OCI-LY1 (cell line): ENCODE data around the gene FUBP3.

Experiments used
- H2AFZ ChIP-seq: fragments of 200-600 bp; sonication (generic), shearing (Covaris generic); 2 replicates; pipeline ENCODE4 v1.6.0; 2014; ENCODE audit warnings: antibody characterized with exemption, mild to moderate bottlenecking, low read length
- H3F3A ChIP-seq: fragments of 200-600 bp; sonication (generic), shearing (Covaris generic); 2 replicates; pipeline ENCODE4 v1.6.0; 2014; ENCODE audit warnings: mild to moderate bottlenecking, antibody characterized with exemption, low read length, moderate library complexity; ENCODE audit not compliant: insufficient read depth
- H3K27ac ChIP-seq: fragments of 200-600 bp; sonication (generic); 2 replicates; pipeline ENCODE4 v1.5.1; 2014; ENCODE audit warnings: low read length, mixed run types, mild to moderate bottlenecking, low read depth; ENCODE audit not compliant: poor library complexity, severe bottlenecking
- H3K27me3 ChIP-seq: fragments of 200-600 bp; sonication (generic); 2 replicates; pipeline ENCODE4 v1.6.0; 2014; ENCODE audit warnings: antibody characterized with exemption, mild to moderate bottlenecking, low read length, moderate library complexity; ENCODE audit not compliant: insufficient read depth
- H3K36me3 ChIP-seq: fragments of 200-600 bp; sonication (generic); 2 replicates; pipeline ENCODE4 v1.6.1; 2014; ENCODE audit warnings: mild to moderate bottlenecking, antibody characterized with exemption, low read length, moderate library complexity, mixed read lengths; ENCODE audit not compliant: insufficient read depth
- H3K4me1 ChIP-seq: fragments of 200-600 bp; sonication (generic); 2 replicates; pipeline ENCODE4 v1.5.1; 2014; ENCODE audit warnings: mild to moderate bottlenecking, low read length, moderate library complexity; ENCODE audit not compliant: insufficient read depth, severe bottlenecking
- H3K4me2 ChIP-seq: fragments of 200-600 bp; sonication (generic), shearing (Covaris generic); 2 replicates; pipeline ENCODE4 v1.6.1; 2014; ENCODE audit warnings: low read length
- H3K4me3 ChIP-seq: fragments of 200-600 bp; sonication (generic); 2 replicates; pipeline ENCODE4 v1.5.1; 2014; ENCODE audit warnings: low read length, low read depth, mild to moderate bottlenecking, mixed read lengths; ENCODE audit not compliant: poor library complexity, severe bottlenecking
- H3K79me2 ChIP-seq: fragments of 200-600 bp; shearing (Covaris generic); 2 replicates; pipeline ENCODE4 v1.6.1; 2016; ENCODE audit warnings: mixed run types, low read length, mixed read lengths; ENCODE audit not compliant: insufficient read depth
- H3K9ac ChIP-seq: fragments of 200-600 bp; sonication (generic), shearing (Covaris generic); 2 replicates; pipeline ENCODE4 v1.6.1; 2014; ENCODE audit warnings: mild to moderate bottlenecking, low read length, mixed read lengths
- H3K9me2 ChIP-seq: fragments of 200-600 bp; sonication (generic), shearing (Covaris generic); 2 replicates; pipeline ENCODE4 v1.6.1; 2014; ENCODE audit warnings: low read depth, mild to moderate bottlenecking, low read length, mixed read lengths
- H3K9me3 ChIP-seq: fragments of 200-600 bp; shearing (Covaris generic); 2 replicates; pipeline ENCODE4 v1.6.1; 2014; ENCODE audit warnings: low read length, mixed read lengths
- H4K20me1 ChIP-seq: fragments of 200-600 bp; sonication (generic), shearing (Covaris generic); 2 replicates; pipeline ENCODE4 v1.6.0; 2016; ENCODE audit warnings: mild to moderate bottlenecking, low read length; ENCODE audit not compliant: insufficient read depth
- EZH2 ChIP-seq: fragments of 200-600 bp; sonication (generic), shearing (Covaris generic); IDR thresholded peaks from 2 replicates; pipeline ENCODE4 v1.8.0; 2017; ENCODE audit warnings: borderline replicate concordance, mixed run types, mild to moderate bottlenecking, antibody characterized with exemption, low read length, moderate library complexity, mixed read lengths
- TF ChIP-seq, protein P1 (sequence below): fragments of 200-600 bp; sonication (generic), shearing (Covaris generic); IDR thresholded peaks from 2 replicates; pipeline ENCODE4 v1.5.1; 2017; ENCODE audit warnings: mild to moderate bottlenecking, antibody characterized with exemption, low read length, moderate library complexity, mixed read lengths

The FUBP3 gene

GRCh38 chr9:130675396-130675795 lies 96.0 kb downstream of the FUBP3 start:
- H3K4me3 ChIP-seq: no peak overlapping the region
- no peaks in the 10 kb centered on the region for H3K9me3 ChIP-seq
- no peaks in the 10 kb centered on the region for H3K9me2 ChIP-seq
- H3K27me3 ChIP-seq: 0 out of 2 replicates have a peak, but pooled peaks cover 3% of the 10 kb centered on the region
- no peak for TF ChIP-seq EZH2
- H2AFZ ChIP-seq: no peak overlapping the region
- no peaks in the 10 kb centered on the region for H3F3A ChIP-seq
- H3K4me2 ChIP-seq: no peak overlapping the region
- no peaks in the 10 kb centered on the region for H3K4me1 ChIP-seq
- H3K27ac ChIP-seq: no peak overlapping the region
- no peaks in the 10 kb centered on the region for H3K36me3 ChIP-seq
- no peaks in the 10 kb centered on the region for H4K20me1 ChIP-seq
- no peaks in the 10 kb centered on the region for H3K79me2 ChIP-seq
- H3K9ac ChIP-seq: no peak overlapping the region

DNA sequence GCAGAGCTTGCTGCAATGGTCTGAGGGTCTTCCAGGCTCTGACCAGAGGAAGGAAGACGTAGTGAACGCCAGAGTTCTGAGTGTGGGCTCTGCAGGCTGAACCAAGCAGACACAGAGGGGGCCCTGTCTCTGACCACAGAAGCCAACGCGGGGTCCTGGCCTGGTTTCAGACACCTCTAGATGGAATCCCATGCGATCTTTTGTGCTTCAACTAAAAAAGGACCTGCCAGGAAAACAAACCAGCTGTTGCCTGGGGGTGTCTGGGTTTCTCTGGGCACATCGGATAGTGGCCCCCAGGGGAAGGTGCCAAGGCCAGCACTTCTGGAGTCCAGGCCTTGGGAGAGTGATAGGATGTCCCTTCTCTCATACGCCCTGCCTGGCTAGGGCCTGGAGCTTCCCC lies 97.9 kb downstream of the FUBP3 start:
- Histone ChIP-seq H2AFZ (no peak overlapping the region), H3K9ac (no peak overlapping the region), H3K4me1 (peaks cover 10% of the 10 kb centered on the region), H3K36me3 (no peaks in the 10 kb centered on the region), H3K4me3 (no peak overlapping the region), H3F3A (no peaks in the 10 kb centered on the region), H3K9me2 (no peaks in the 10 kb centered on the region), H3K9me3 (no peaks in the 10 kb centered on the region), H3K27me3 (no peaks in the 10 kb centered on the region), H3K79me2 (no peaks in the 10 kb centered on the region), H3K4me2 (no peak overlapping the region), H4K20me1 (no peaks in the 10 kb centered on the region), H3K27ac (no peak overlapping the region)
- TF ChIP-seq, protein P1, sequence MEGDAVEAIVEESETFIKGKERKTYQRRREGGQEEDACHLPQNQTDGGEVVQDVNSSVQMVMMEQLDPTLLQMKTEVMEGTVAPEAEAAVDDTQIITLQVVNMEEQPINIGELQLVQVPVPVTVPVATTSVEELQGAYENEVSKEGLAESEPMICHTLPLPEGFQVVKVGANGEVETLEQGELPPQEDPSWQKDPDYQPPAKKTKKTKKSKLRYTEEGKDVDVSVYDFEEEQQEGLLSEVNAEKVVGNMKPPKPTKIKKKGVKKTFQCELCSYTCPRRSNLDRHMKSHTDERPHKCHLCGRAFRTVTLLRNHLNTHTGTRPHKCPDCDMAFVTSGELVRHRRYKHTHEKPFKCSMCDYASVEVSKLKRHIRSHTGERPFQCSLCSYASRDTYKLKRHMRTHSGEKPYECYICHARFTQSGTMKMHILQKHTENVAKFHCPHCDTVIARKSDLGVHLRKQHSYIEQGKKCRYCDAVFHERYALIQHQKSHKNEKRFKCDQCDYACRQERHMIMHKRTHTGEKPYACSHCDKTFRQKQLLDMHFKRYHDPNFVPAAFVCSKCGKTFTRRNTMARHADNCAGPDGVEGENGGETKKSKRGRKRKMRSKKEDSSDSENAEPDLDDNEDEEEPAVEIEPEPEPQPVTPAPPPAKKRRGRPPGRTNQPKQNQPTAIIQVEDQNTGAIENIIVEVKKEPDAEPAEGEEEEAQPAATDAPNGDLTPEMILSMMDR: no peak
- TF ChIP-seq EZH2: no peak

DNA sequence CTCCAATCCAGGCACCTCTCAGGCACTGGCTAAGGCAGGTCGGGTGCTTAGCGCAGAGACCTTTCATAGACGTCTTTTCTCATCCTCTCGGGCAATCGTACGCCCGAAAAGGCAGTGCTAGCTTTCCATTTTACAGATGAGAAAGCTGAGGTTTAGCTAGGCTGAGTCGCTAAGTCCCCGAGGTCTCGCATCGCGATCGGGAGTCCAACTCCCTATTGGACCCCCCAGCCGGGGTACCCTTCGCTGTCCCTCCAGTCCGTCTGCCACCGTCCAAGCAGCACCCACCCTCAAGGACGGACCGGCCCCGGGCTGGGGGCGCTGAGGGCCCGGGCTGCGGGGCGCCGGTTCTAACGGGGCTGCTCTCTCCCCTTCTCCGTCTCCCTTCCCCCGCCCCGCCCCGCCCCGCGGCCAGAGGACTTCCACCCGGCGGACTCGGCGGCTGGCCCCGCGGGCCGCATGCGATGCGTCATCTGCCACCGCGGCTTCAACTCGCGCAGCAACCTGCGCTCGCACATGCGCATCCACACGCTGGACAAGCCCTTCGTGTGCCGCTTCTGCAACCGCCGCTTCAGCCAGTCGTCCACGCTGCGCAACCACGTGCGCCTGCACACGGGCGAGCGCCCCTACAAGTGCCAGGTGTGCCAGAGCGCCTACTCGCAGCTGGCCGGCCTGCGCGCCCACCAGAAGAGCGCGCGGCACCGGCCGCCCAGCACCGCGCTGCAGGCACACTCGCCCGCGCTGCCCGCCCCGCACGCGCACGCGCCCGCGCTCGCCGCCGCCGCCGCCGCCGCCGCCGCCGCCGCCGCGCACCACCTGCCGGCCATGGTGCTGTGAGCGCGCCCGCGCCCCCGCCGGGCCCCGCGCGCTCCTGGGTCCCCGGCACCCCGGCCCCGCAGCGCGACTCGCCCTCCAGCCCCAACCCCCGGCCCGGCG lies 101.7 kb downstream of the FUBP3 start:
- Histone ChIP-seq H3K27me3 (peaks cover 6% of the 10 kb centered on the region; the same call in 1 of the 2 replicates), H3K9ac (peak overlapping the region; percentile 70), H4K20me1 (no peaks in the 10 kb centered on the region), H3K27ac (no peak overlapping the region), H3K79me2 (no peaks in the 10 kb centered on the region), H3K36me3 (no peaks in the 10 kb centered on the region), H3K4me1 (peaks cover 13% of the 10 kb centered on the region), H3K4me3 (peak overlapping the region; percentile 76), H3K4me2 (peak overlapping the region; percentile 97), H3K9me2 (no peaks in the 10 kb centered on the region), H2AFZ (no peak overlapping the region), H3F3A (no peaks in the 10 kb centered on the region), H3K9me3 (0 out of 2 replicates have a peak, but pooled peaks cover 2% of the 10 kb centered on the region)
- no peak for TF ChIP-seq EZH2
- TF ChIP-seq, protein P1: no peak
